ENCODE results near the gene OGDHL. TPM values are rescaled to one million over a fixed set of nuclear protein-coding genes. Genes with fewer than 3 reads are reported as not detected.

Gene OGDHL
- total RNA-seq, 1 experiment from 2014 or later = 22.6 TPM

DNA sequence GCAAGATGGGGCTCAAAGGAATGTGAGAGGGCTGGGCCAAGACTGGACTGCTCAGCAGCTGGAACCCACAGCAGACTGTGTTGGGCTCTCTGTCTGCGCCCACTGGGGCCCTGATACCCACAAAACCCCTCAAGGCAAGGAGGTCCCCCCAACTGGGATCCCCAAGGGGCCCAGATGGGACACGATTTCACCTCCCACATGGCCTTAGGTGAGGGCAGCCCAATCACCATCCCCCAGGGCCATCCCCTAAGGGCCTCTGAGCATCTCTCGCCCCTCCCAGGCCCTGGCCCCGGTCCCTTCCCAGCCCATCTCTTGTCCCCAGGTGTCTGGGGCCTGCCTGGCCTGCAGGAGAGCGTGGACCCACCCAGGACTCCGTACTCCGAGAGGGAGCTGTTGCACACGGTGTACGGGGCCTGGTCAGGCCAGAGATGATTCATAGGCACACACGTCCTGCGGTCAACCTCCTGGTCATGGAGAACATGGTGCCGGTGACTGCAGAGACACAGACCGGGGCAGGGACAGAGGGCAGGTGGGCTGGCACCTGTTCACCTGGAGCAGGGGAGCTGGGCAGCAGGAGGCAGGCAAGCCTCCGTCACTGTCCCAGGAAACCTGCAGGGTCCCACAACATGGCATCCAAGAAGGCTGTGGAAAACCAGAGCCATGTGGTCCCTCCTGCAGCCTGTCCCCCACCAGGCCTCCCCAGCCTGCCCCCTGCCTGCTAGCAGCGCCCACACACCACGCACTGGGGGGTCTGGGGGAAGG is 21.6 kb downstream of the OGDHL start:
- no peak overlapping the region for H3T11ph ChIP-seq (ENCODE audit: low read length)
- peak; percentile 23 for DNase-seq

More for the DNA sequence above, 21.6 kb downstream of the OGDHL start:
- Histone ChIP-seq H3K18ac (ENCODE audit: insufficient read length, low read depth, low read length) (no peak overlapping the region), H3K9ac (ENCODE audit: extremely low read depth, insufficient read length, low read length) (no peak overlapping the region), H3K27me3 (ENCODE audit: insufficient read depth, low read length) (no peaks in the 10 kb centered on the region), H2BK5ac (ENCODE audit: insufficient read length, low read length) (no peak overlapping the region), H2AK5ac (ENCODE audit: insufficient read length, low read length) (no peak overlapping the region), H3K27ac (ENCODE audit: insufficient read length, low read depth, low read length) (no peak overlapping the region), H3K23ac (ENCODE audit: insufficient read length, low read depth, low read length) (no peak overlapping the region), H2BK12ac (ENCODE audit: insufficient read length, low read depth, low read length) (no peak overlapping the region), H4K91ac (ENCODE audit: insufficient read length, low read depth, low read length) (no peak overlapping the region), H3K4ac (ENCODE audit: low read depth, low read length) (no peak overlapping the region), H3K9me3 (ENCODE audit: control insufficient read depth, low read depth, low read length) (no peaks in the 10 kb centered on the region), H4K8ac (replicated peaks; ENCODE audit: insufficient read length, low read depth, low read length) (no peak overlapping the region), H3K4me1 (ENCODE audit: insufficient read depth, low read length) (no peaks in the 10 kb centered on the region), H3K79me1 (ENCODE audit: insufficient read depth, low read depth, low read length, poor library complexity, severe bottlenecking) (no peaks in the 10 kb centered on the region), H2AFZ (ENCODE audit: low read length) (no peak overlapping the region), H2BK20ac (ENCODE audit: low read depth, low read length, poor library complexity, severe bottlenecking) (no peak overlapping the region), H4K20me1 (ENCODE audit: control insufficient read depth, insufficient read depth, insufficient read length) (peaks cover 3% of the 10 kb centered on the region), H2BK15ac (ENCODE audit: low read depth, low read length) (no peak overlapping the region), H3K79me2 (ENCODE audit: insufficient read depth, low read length) (no peaks in the 10 kb centered on the region), H3K14ac (ENCODE audit: insufficient read depth, low read length) (no peak overlapping the region), H3K4me2 (ENCODE audit: insufficient read depth, insufficient read length, low read length) (no peak overlapping the region), H3K56ac (ENCODE audit: insufficient read length, low read depth, low read length) (no peak overlapping the region), H2BK120ac (ENCODE audit: low read depth, low read length, poor library complexity, severe bottlenecking) (no peak overlapping the region), H4K5ac (ENCODE audit: insufficient read length, low read depth, low read length) (no peak overlapping the region), H3K23me2 (ENCODE audit: insufficient read length, low read depth, low read length, poor library complexity, severe bottlenecking) (no peaks in the 10 kb centered on the region)
- no peak for TF ChIP-seq CTCF (conservative IDR thresholded peaks at IDR 0.05)
- Mint-ChIP-seq H3K36me3 (ENCODE audit: insufficient read depth in 1 of 3, low read depth in 3 of 3) (peaks cover 14 to 24% (median 15%) of the 10 kb centered on the region in 3 experiments; a peak in 6 of 7 replicates), H3K9me3 (peaks cover 3 to 5% of the 10 kb centered on the region in 2 experiments; a peak in 2 of 5 replicates), H3K4me3 (no peak overlapping the region), H3K27me3 (ENCODE audit: low read depth) (no peaks in the 10 kb centered on the region), H3K4me1 (no peaks in the 10 kb centered on the region), H3K27ac (no peak overlapping the region)
- WGBS (ENCODE audit: extremely low coverage, insufficient read length, low lambda C conversion rate) = no CpG with 5 or more reads among the region's 16 CpGs

Measured in H9 (cell line).